HUES48 (cell line): ENCODE results near the gene CALML5.

Experiments used
- H3K27ac ChIP-seq: one replicate; pipeline ENCODE4 v1.7.0; 2013; ENCODE audit warnings: low read depth, low read length, inconsistent platforms
- H3K27me3 ChIP-seq: 2 replicates; pipeline ENCODE4 v1.6.1; 2013; ENCODE audit warnings: mild to moderate bottlenecking, low read length; ENCODE audit not compliant: control insufficient read depth, insufficient read depth
- H3K36me3 ChIP-seq: 2 replicates; pipeline ENCODE4 v1.6.1; 2013; ENCODE audit warnings: low read length; ENCODE audit not compliant: control insufficient read depth, insufficient read depth
- H3K4me1 ChIP-seq: 2 replicates; pipeline ENCODE4 v1.6.1; 2013; ENCODE audit warnings: mild to moderate bottlenecking, low read length; ENCODE audit not compliant: control insufficient read depth, insufficient read depth
- H3K4me3 ChIP-seq: 2 replicates; pipeline ENCODE4 v1.5.1; 2013; ENCODE audit warnings: mild to moderate bottlenecking, low read depth, low read length
- H3K9ac ChIP-seq: 2 replicates; pipeline ENCODE4 v1.6.1; 2013; ENCODE audit warnings: mild to moderate bottlenecking, low read depth, low read length, moderate library complexity
- H3K9me3 ChIP-seq: 2 replicates; pipeline ENCODE4 v1.6.1; 2013; ENCODE audit warnings: low read length; ENCODE audit not compliant: control insufficient read depth, insufficient read depth

Gene CALML5

GRCh38 chr10:5512331-5512730 lies 13.0 kb upstream of the CALML5 start:
- H3K36me3 ChIP-seq: no peaks in the 10 kb centered on the region
- no peaks in the 10 kb centered on the region for H3K27me3 ChIP-seq
- H3K9me3 ChIP-seq: no peaks in the 10 kb centered on the region
- H3K4me3 ChIP-seq: no peak overlapping the region
- H3K4me1 ChIP-seq: no peaks in the 10 kb centered on the region
- no peak overlapping the region for H3K9ac ChIP-seq
- no peak overlapping the region for H3K27ac ChIP-seq

- Histone ChIP-seq H3K27me3 (no peaks in the 10 kb centered on the region), H3K4me1 (no peaks in the 10 kb centered on the region), H3K36me3 (no peaks in the 10 kb centered on the region), H3K4me3 (no peak overlapping the region), H3K9ac (no peak overlapping the region), H3K27ac (no peak overlapping the region), H3K9me3 (no peaks in the 10 kb centered on the region)
These were observed 12.5 kb upstream of the CALML5 start for GRCh38 chr10:5511885-5512280.

GRCh38 chr10:5511231-5511884 lies 12.0 kb upstream of the CALML5 start:
- no peak overlapping the region for H3K4me3 ChIP-seq
- no peaks in the 10 kb centered on the region for H3K9me3 ChIP-seq
- no peaks in the 10 kb centered on the region for H3K36me3 ChIP-seq
- H3K4me1 ChIP-seq: no peaks in the 10 kb centered on the region
- no peaks in the 10 kb centered on the region for H3K27me3 ChIP-seq
- no peak overlapping the region for H3K27ac ChIP-seq
- no peak overlapping the region for H3K9ac ChIP-seq

GRCh38 chr10:5510281-5511072 lies 11.1 kb upstream of the CALML5 start:
- Histone ChIP-seq H3K27me3 (no peaks in the 10 kb centered on the region), H3K36me3 (no peaks in the 10 kb centered on the region), H3K4me1 (no peaks in the 10 kb centered on the region), H3K9ac (no peak overlapping the region), H3K4me3 (no peak overlapping the region), H3K9me3 (no peaks in the 10 kb centered on the region), H3K27ac (no peak overlapping the region)

- Histone ChIP-seq H3K4me1 (no peaks in the 10 kb centered on the region), H3K27me3 (no peaks in the 10 kb centered on the region), H3K9me3 (no peaks in the 10 kb centered on the region), H3K4me3 (no peak overlapping the region), H3K36me3 (no peaks in the 10 kb centered on the region), H3K27ac (no peak overlapping the region), H3K9ac (no peak overlapping the region)
These were observed 10.3 kb upstream of the CALML5 start for GRCh38 chr10:5509691-5510090.

GRCh38 chr10:5509236-5509635 lies 9.9 kb upstream of the CALML5 start:
- no peak overlapping the region for H3K4me3 ChIP-seq
- no peaks in the 10 kb centered on the region for H3K9me3 ChIP-seq
- H3K9ac ChIP-seq: no peak overlapping the region
- H3K27me3 ChIP-seq: no peaks in the 10 kb centered on the region
- H3K4me1 ChIP-seq: no peaks in the 10 kb centered on the region
- no peak overlapping the region for H3K27ac ChIP-seq
- no peaks in the 10 kb centered on the region for H3K36me3 ChIP-seq

- no peaks in the 10 kb centered on the region for H3K9me3 ChIP-seq
- H3K4me1 ChIP-seq: no peaks in the 10 kb centered on the region
- H3K9ac ChIP-seq: no peak overlapping the region
- no peak overlapping the region for H3K27ac ChIP-seq
- no peak overlapping the region for H3K4me3 ChIP-seq
- no peaks in the 10 kb centered on the region for H3K36me3 ChIP-seq
- H3K27me3 ChIP-seq: no peaks in the 10 kb centered on the region
These were observed 9.4 kb upstream of the CALML5 start for GRCh38 chr10:5508786-5509185.

- Histone ChIP-seq H3K9me3 (no peaks in the 10 kb centered on the region), H3K4me1 (no peaks in the 10 kb centered on the region), H3K36me3 (no peaks in the 10 kb centered on the region), H3K27me3 (no peaks in the 10 kb centered on the region), H3K27ac (no peak overlapping the region), H3K9ac (no peak overlapping the region), H3K4me3 (no peak overlapping the region)
These were observed 8.8 kb upstream of the CALML5 start for GRCh38 chr10:5508161-5508604.

GRCh38 chr10:5507649-5508131 lies 8.3 kb upstream of the CALML5 start:
- no peak overlapping the region for H3K4me3 ChIP-seq
- no peaks in the 10 kb centered on the region for H3K4me1 ChIP-seq
- no peaks in the 10 kb centered on the region for H3K27me3 ChIP-seq
- H3K36me3 ChIP-seq: no peaks in the 10 kb centered on the region
- H3K9ac ChIP-seq: no peak overlapping the region
- H3K27ac ChIP-seq: no peak overlapping the region
- no peaks in the 10 kb centered on the region for H3K9me3 ChIP-seq

- H3K27me3 ChIP-seq: no peaks in the 10 kb centered on the region
- H3K27ac ChIP-seq: no peak overlapping the region
- H3K36me3 ChIP-seq: no peaks in the 10 kb centered on the region
- H3K4me3 ChIP-seq: no peak overlapping the region
- no peak overlapping the region for H3K9ac ChIP-seq
- H3K9me3 ChIP-seq: no peaks in the 10 kb centered on the region
- no peaks in the 10 kb centered on the region for H3K4me1 ChIP-seq
These were observed 7.6 kb upstream of the CALML5 start for GRCh38 chr10:5506751-5507648.
